ENCODE measurements around the gene ABHD5. TPM values are rescaled to one million over a fixed set of nuclear protein-coding genes. Genes with fewer than 3 reads are reported as not detected.

Gene ABHD5
- polyA plus RNA-seq, 4 donors = 13.8 to 42.5 (median 28.9) TPM

- Histone ChIP-seq H3K27ac (ENCODE audit: low read depth in 1 of 3, low read length in 2 of 3) (peak overlapping the region in 1 of 3 donors; percentile 93), H3K27me3 (ENCODE audit: control insufficient read depth in 3 of 3, insufficient read depth in 3 of 3, low read length in 3 of 3) (no peaks in the 10 kb centered on the region), H3K36me3 (ENCODE audit: control insufficient read depth in 3 of 3, insufficient read depth in 2 of 3, low read depth in 1 of 3, low read length in 3 of 3) (peaks cover 0 to 2% (median 2%) of the 10 kb centered on the region in 3 donors), H3K9me3 (ENCODE audit: control insufficient read depth in 2 of 2, insufficient read depth in 1 of 2, low read depth in 1 of 2, low read length in 1 of 2) (no peaks in the 10 kb centered on the region), H3K4me1 (ENCODE audit: control insufficient read depth in 3 of 3, insufficient read depth in 2 of 3, low read depth in 1 of 3, low read length in 2 of 3) (peaks cover 7 to 45% (median 20%) of the 10 kb centered on the region in 3 donors), H3K4me3 (ENCODE audit: low read depth in 1 of 3, low read length in 3 of 3) (no peak overlapping the region)
- DNase-seq (peak; percentile 50 to 61), FAIRE-seq (no peak)
- WGBS, 3 donors = 13 to 59% (median 31%) methylated on average over 1 of the region's 1 CpG
These were observed 5.7 kb downstream of the ABHD5 start for GRCh38 chr3:43696441-43696840.

GRCh38 chr3:43696881-43697280, 6.1 kb downstream of the ABHD5 start:
- Histone ChIP-seq H3K27ac (ENCODE audit: low read depth in 1 of 3, low read length in 2 of 3) (peak overlapping the region in 2 of 3 donors; percentile 76 to 93), H3K27me3 (ENCODE audit: control insufficient read depth in 3 of 3, insufficient read depth in 3 of 3, low read length in 3 of 3) (no peaks in the 10 kb centered on the region), H3K4me1 (ENCODE audit: control insufficient read depth in 3 of 3, insufficient read depth in 2 of 3, low read depth in 1 of 3, low read length in 2 of 3) (peaks cover 7 to 45% (median 20%) of the 10 kb centered on the region in 3 donors), H3K36me3 (ENCODE audit: control insufficient read depth in 3 of 3, insufficient read depth in 2 of 3, low read depth in 1 of 3, low read length in 3 of 3) (peaks cover 0 to 2% (median 2%) of the 10 kb centered on the region in 3 donors), H3K4me3 (ENCODE audit: low read depth in 1 of 3, low read length in 3 of 3) (no peak overlapping the region), H3K9me3 (ENCODE audit: control insufficient read depth in 2 of 2, insufficient read depth in 1 of 2, low read depth in 1 of 2, low read length in 1 of 2) (no peaks in the 10 kb centered on the region)
- WGBS, 3 donors = 76 to 86% (median 77%) methylated on average over 1 of the region's 1 CpG
- DNase-seq = no peak
- FAIRE-seq = no peak

- FAIRE-seq (no peak), DNase-seq (peak; percentile 31 to 38)
These were observed 9.1 kb downstream of the ABHD5 start for GRCh38 chr3:43699864-43700263.

GRCh38 chr3:43704697-43705096, 14.0 kb downstream of the ABHD5 start:
- Histone ChIP-seq H3K4me1 (ENCODE audit: control insufficient read depth in 3 of 3, insufficient read depth in 2 of 3, low read depth in 1 of 3, low read length in 2 of 3) (no peaks in the 10 kb centered on the region), H3K4me3 (ENCODE audit: low read depth in 1 of 3, low read length in 3 of 3) (no peak overlapping the region), H3K27me3 (ENCODE audit: control insufficient read depth in 3 of 3, insufficient read depth in 3 of 3, low read length in 3 of 3) (no peaks in the 10 kb centered on the region), H3K27ac (ENCODE audit: low read depth in 1 of 3, low read length in 2 of 3) (no peak overlapping the region), H3K36me3 (ENCODE audit: control insufficient read depth in 3 of 3, insufficient read depth in 2 of 3, low read depth in 1 of 3, low read length in 3 of 3) (peaks cover 4 to 7% (median 4%) of the 10 kb centered on the region in 3 donors), H3K9me3 (ENCODE audit: control insufficient read depth in 2 of 2, insufficient read depth in 1 of 2, low read depth in 1 of 2, low read length in 1 of 2) (no peaks in the 10 kb centered on the region)
- DNase-seq (no peak), FAIRE-seq (no peak)

More at GRCh38 chr3:43699864-43700263, 9.1 kb downstream of the ABHD5 start:
- H3K4me3 ChIP-seq (ENCODE audit: low read depth in 1 of 3, low read length in 3 of 3) = no peak overlapping the region
- no peaks in the 10 kb centered on the region for H3K27me3 ChIP-seq (ENCODE audit: control insufficient read depth in 3 of 3, insufficient read depth in 3 of 3, low read length in 3 of 3)
- H3K36me3 ChIP-seq (ENCODE audit: control insufficient read depth in 3 of 3, insufficient read depth in 2 of 3, low read depth in 1 of 3, low read length in 3 of 3) = peaks cover 4 to 5% (median 4%) of the 10 kb centered on the region in 3 donors
- no peaks in the 10 kb centered on the region for H3K9me3 ChIP-seq (ENCODE audit: control insufficient read depth in 2 of 2, insufficient read depth in 1 of 2, low read depth in 1 of 2, low read length in 1 of 2)
- 73 to 93% (median 81%) methylated on average over 1 of the region's 1 CpG for WGBS, 3 donors
- peaks cover 5 to 34% (median 9%) of the 10 kb centered on the region in 3 donors for H3K4me1 ChIP-seq (ENCODE audit: control insufficient read depth in 3 of 3, insufficient read depth in 2 of 3, low read depth in 1 of 3, low read length in 2 of 3)
- H3K27ac ChIP-seq (ENCODE audit: low read depth in 1 of 3, low read length in 2 of 3) = no peak overlapping the region

GRCh38 chr3:43706342-43706741, 15.6 kb downstream of the ABHD5 start:
- Histone ChIP-seq H3K4me3 (ENCODE audit: low read depth in 1 of 3, low read length in 3 of 3) (no peak overlapping the region), H3K9me3 (ENCODE audit: control insufficient read depth in 2 of 2, insufficient read depth in 1 of 2, low read depth in 1 of 2, low read length in 1 of 2) (no peaks in the 10 kb centered on the region), H3K36me3 (ENCODE audit: control insufficient read depth in 3 of 3, insufficient read depth in 2 of 3, low read depth in 1 of 3, low read length in 3 of 3) (peaks cover 2 to 7% (median 4%) of the 10 kb centered on the region in 3 donors), H3K27ac (ENCODE audit: low read depth in 1 of 3, low read length in 2 of 3) (no peak overlapping the region), H3K4me1 (ENCODE audit: control insufficient read depth in 3 of 3, insufficient read depth in 2 of 3, low read depth in 1 of 3, low read length in 2 of 3) (peaks cover 0 to 3% (median 0%) of the 10 kb centered on the region in 3 donors), H3K27me3 (ENCODE audit: control insufficient read depth in 3 of 3, insufficient read depth in 3 of 3, low read length in 3 of 3) (no peaks in the 10 kb centered on the region)
- FAIRE-seq (no peak), DNase-seq (no peak)
- 88 to 93% (median 90%) methylated on average over 7 of the region's 7 CpGs for WGBS, 3 donors

GRCh38 chr3:43707266-43707665, 16.5 kb downstream of the ABHD5 start:
- Histone ChIP-seq H3K27ac (ENCODE audit: low read depth in 1 of 3, low read length in 2 of 3) (no peak overlapping the region), H3K27me3 (ENCODE audit: control insufficient read depth in 3 of 3, insufficient read depth in 3 of 3, low read length in 3 of 3) (no peaks in the 10 kb centered on the region), H3K36me3 (ENCODE audit: control insufficient read depth in 3 of 3, insufficient read depth in 2 of 3, low read depth in 1 of 3, low read length in 3 of 3) (peaks cover under 1 to 12% (median 3%) of the 10 kb centered on the region in 3 donors), H3K9me3 (ENCODE audit: control insufficient read depth in 2 of 2, insufficient read depth in 1 of 2, low read depth in 1 of 2, low read length in 1 of 2) (no peaks in the 10 kb centered on the region), H3K4me1 (ENCODE audit: control insufficient read depth in 3 of 3, insufficient read depth in 2 of 3, low read depth in 1 of 3, low read length in 2 of 3) (peaks cover 0 to 3% (median 0%) of the 10 kb centered on the region in 3 donors), H3K4me3 (ENCODE audit: low read depth in 1 of 3, low read length in 3 of 3) (no peak overlapping the region)
- no peak for DNase-seq
- no peak for FAIRE-seq
- WGBS, 3 donors = 76 to 84% (median 84%) methylated on average over 2 of the region's 2 CpGs

- no peak for FAIRE-seq
- H3K27me3 ChIP-seq (ENCODE audit: control insufficient read depth in 3 of 3, insufficient read depth in 3 of 3, low read length in 3 of 3) = no peaks in the 10 kb centered on the region
- no peak for DNase-seq
- no peak overlapping the region for H3K27ac ChIP-seq (ENCODE audit: low read depth in 1 of 3, low read length in 2 of 3)
- H3K9me3 ChIP-seq (ENCODE audit: control insufficient read depth in 2 of 2, insufficient read depth in 1 of 2, low read depth in 1 of 2, low read length in 1 of 2) = no peaks in the 10 kb centered on the region
- peaks cover 3 to 15% (median 4%) of the 10 kb centered on the region in 3 donors for H3K36me3 ChIP-seq (ENCODE audit: control insufficient read depth in 3 of 3, insufficient read depth in 2 of 3, low read depth in 1 of 3, low read length in 3 of 3)
- no peak overlapping the region for H3K4me3 ChIP-seq (ENCODE audit: low read depth in 1 of 3, low read length in 3 of 3)
- peaks cover 0 to 3% (median 0%) of the 10 kb centered on the region in 3 donors for H3K4me1 ChIP-seq (ENCODE audit: control insufficient read depth in 3 of 3, insufficient read depth in 2 of 3, low read depth in 1 of 3, low read length in 2 of 3)
These were observed 17.3 kb downstream of the ABHD5 start for GRCh38 chr3:43707998-43708397.

GRCh38 chr3:43709022-43709421, 18.3 kb downstream of the ABHD5 start:
- WGBS, 3 donors = 67 to 79% (median 74%) methylated on average over 1 of the region's 1 CpG

GRCh38 chr3:43710607-43711006, 19.9 kb downstream of the ABHD5 start:
- H3K4me3 ChIP-seq (ENCODE audit: low read depth in 1 of 3, low read length in 3 of 3) = no peak overlapping the region
- H3K4me1 ChIP-seq (ENCODE audit: control insufficient read depth in 3 of 3, insufficient read depth in 2 of 3, low read depth in 1 of 3, low read length in 2 of 3) = peaks cover 0 to 3% (median 0%) of the 10 kb centered on the region in 3 donors
- H3K36me3 ChIP-seq (ENCODE audit: control insufficient read depth in 3 of 3, insufficient read depth in 2 of 3, low read depth in 1 of 3, low read length in 3 of 3) = peaks cover 3 to 25% (median 8%) of the 10 kb centered on the region in 3 donors
- DNase-seq (peak in 1 of 2 donors; percentile 51), FAIRE-seq (no peak)
- no peaks in the 10 kb centered on the region for H3K27me3 ChIP-seq (ENCODE audit: control insufficient read depth in 3 of 3, insufficient read depth in 3 of 3, low read length in 3 of 3)
- H3K27ac ChIP-seq (ENCODE audit: low read depth in 1 of 3, low read length in 2 of 3) = no peak overlapping the region
- H3K9me3 ChIP-seq (ENCODE audit: control insufficient read depth in 2 of 2, insufficient read depth in 1 of 2, low read depth in 1 of 2, low read length in 1 of 2) = no peaks in the 10 kb centered on the region

More at GRCh38 chr3:43709022-43709421, 18.3 kb downstream of the ABHD5 start:
- no peak overlapping the region for H3K27ac ChIP-seq (ENCODE audit: low read depth in 1 of 3, low read length in 2 of 3)
- H3K36me3 ChIP-seq (ENCODE audit: control insufficient read depth in 3 of 3, insufficient read depth in 2 of 3, low read depth in 1 of 3, low read length in 3 of 3) = peaks cover 3 to 20% (median 8%) of the 10 kb centered on the region in 3 donors
- H3K27me3 ChIP-seq (ENCODE audit: control insufficient read depth in 3 of 3, insufficient read depth in 3 of 3, low read length in 3 of 3) = no peaks in the 10 kb centered on the region
- H3K9me3 ChIP-seq (ENCODE audit: control insufficient read depth in 2 of 2, insufficient read depth in 1 of 2, low read depth in 1 of 2, low read length in 1 of 2) = no peaks in the 10 kb centered on the region
- H3K4me1 ChIP-seq (ENCODE audit: control insufficient read depth in 3 of 3, insufficient read depth in 2 of 3, low read depth in 1 of 3, low read length in 2 of 3) = peaks cover 0 to 3% (median 0%) of the 10 kb centered on the region in 3 donors
- FAIRE-seq = no peak
- DNase-seq = peak in 1 of 2 donors; percentile 35
- H3K4me3 ChIP-seq (ENCODE audit: low read depth in 1 of 3, low read length in 3 of 3) = no peak overlapping the region
